Measurements from ENCODE around the gene RELCH.

DNA sequence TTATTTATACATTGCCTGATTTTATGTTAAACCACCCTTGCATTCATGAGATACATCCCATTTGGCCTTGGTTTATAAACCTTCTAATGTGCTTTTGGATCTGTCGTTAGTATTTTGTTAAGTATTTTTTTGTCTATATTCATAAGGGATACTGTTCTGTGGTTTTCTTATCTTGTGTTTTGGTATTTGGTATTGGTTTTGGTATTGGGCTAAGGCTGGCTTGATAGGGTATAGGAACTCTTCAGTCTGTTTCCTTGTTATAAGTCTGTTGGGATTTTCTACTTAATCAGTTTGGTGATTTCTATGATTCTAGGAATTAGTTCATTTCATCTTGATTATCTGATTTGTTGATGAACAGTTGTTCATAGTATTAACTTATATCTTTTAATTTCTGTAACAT lies 49.2 kb downstream of the RELCH start:
- TF ChIP-seq, protein P1, sequence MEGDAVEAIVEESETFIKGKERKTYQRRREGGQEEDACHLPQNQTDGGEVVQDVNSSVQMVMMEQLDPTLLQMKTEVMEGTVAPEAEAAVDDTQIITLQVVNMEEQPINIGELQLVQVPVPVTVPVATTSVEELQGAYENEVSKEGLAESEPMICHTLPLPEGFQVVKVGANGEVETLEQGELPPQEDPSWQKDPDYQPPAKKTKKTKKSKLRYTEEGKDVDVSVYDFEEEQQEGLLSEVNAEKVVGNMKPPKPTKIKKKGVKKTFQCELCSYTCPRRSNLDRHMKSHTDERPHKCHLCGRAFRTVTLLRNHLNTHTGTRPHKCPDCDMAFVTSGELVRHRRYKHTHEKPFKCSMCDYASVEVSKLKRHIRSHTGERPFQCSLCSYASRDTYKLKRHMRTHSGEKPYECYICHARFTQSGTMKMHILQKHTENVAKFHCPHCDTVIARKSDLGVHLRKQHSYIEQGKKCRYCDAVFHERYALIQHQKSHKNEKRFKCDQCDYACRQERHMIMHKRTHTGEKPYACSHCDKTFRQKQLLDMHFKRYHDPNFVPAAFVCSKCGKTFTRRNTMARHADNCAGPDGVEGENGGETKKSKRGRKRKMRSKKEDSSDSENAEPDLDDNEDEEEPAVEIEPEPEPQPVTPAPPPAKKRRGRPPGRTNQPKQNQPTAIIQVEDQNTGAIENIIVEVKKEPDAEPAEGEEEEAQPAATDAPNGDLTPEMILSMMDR (conservative IDR thresholded peaks at IDR 0.05; ENCODE audit: low read depth, low read length): no peak
- TF ChIP-seq EZH2 (IDR thresholded peaks at IDR 0.05; ENCODE audit: low read length, unreplicated experiment): no peak

All from PC-3 (cell line).